ENCODE data around the gene PARVA.
"Not testable (repeated sequence)": the region's sequence is repeated elsewhere in the genome, so short reads cannot be mapped to it uniquely, and the experiment has no call there.

PARVA gene

GRCh38 chr11:12497431-12497830 is 120.1 kb downstream of the PARVA start:
- no peak for DNase-seq (ENCODE audit: low read depth)

- no peak for DNase-seq (ENCODE audit: low read depth)
Observed at GRCh38 chr11:12499071-12499470, 121.7 kb downstream of the PARVA start.

DNA sequence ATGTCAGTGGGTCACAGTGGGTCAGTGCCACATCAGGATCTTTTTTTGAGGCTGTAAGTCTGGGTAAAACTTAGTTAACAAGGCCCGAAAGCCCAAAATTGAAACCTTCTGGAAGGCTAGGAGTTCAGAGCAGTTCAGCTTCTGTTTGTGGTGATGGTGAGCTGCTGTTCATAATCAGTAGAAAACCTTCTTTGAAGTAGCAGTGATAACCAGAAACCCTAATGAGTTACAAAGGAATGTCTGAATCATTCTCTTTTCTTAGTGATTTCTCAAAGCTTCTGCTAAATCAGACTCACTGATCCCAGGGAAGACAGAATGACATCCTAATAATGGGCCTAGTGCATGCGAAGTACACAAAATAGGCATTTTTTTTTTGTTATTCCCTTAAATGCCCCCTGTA is 124.7 kb downstream of the PARVA start:
- DNase-seq (ENCODE audit: low read depth): peak; percentile 30

GRCh38 chr11:12503039-12503484 is 125.7 kb downstream of the PARVA start:
- DNase-seq (ENCODE audit: low read depth): no peak

DNA sequence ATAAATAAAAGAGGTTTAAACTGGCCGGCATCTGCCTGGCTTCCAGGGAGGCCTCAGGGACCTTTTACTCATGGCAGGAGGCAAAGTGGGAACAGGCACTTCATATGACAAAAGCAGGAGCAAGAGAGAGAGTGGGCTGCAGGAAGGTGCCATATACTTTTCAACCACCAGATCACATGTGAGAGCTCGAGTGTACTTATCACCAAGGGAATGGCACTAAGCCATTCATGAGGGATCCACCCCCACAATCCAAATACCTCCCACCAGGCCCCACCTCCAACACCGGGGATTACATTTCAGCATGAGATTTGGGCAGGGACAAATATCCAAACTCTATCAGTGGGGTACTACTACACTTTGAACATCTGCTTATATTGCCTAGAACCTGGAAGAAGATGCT is 126.5 kb downstream of the PARVA start:
- no peak for DNase-seq (ENCODE audit: low read depth)

GRCh38 chr11:12505183-12505582 is 127.8 kb downstream of the PARVA start:
- no peak for DNase-seq (ENCODE audit: low read depth)

DNA sequence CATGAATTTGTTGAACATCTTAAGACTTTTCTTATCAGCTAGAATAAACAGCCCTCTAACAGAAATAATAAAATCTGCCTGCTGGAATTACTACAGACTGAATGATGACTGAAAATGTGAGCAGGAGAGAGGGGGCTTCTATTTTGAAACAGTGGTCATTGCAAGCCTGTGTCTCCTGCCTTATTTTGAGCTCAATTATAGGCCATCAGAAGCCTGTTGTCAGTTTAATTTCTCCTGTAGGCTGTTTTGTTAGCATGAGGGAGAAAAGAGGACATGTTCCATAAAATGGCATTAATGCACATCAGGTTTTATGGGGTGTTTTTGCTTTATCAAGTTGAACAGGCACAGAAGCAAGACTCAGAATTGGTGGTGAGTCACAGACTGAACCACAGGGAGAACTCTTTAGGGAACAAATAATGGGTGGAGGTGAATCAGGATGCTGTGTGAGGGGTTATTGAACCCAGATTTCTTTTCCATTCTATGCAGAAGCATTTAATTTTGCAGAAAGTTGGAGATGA is 129.1 kb downstream of the PARVA start:
- peak; percentile 31 for DNase-seq (ENCODE audit: low read depth)

DNA sequence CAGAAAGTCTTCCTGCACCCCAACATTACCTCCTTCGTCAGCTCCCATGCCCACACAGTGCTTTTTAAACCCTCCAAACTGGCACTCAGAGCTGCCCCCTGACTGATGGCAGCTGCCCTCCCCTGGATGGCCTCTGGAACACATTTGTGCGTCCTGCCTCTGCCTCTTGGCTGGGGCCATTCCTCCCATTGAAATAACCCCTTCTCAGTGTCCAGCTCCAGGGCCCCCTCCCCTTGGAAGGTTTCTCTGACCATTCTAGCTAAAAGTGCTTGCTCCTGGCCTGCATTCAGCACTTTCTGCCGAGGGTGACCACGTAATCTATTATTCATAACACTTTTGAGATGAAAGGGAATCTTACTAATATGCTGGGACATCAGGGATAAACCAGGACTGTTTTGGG is 130.0 kb downstream of the PARVA start:
- DNase-seq (ENCODE audit: low read depth): no peak

GRCh38 chr11:12508151-12508751 is 130.9 kb downstream of the PARVA start:
- no peak for DNase-seq (ENCODE audit: low read depth)

- no peak for DNase-seq (ENCODE audit: low read depth)
Observed at GRCh38 chr11:12509371-12509770, 132.0 kb downstream of the PARVA start.

DNA sequence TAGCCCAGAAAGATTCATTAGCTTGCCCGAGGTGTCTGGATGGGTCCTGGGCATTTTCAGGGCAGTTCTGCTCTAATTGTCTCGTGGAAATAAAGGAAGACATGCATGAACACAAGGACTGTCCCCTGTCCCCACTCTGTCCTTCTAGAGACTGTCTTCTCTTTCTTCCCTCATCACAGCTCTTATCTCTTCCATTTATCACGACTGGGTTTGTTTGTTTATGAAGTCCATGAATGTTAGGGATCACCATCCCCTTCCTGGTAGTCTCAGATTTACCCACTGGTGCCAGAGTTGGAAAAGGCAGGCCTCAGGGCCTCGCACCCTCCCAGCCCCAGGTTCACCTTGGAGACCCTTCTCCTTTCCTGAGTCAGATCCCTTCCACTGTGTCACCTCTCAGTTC is 134.8 kb downstream of the PARVA start:
- no peak for DNase-seq (ENCODE audit: low read depth)

GRCh38 chr11:12512826-12513395 is 135.5 kb downstream of the PARVA start:
- no peak for DNase-seq (ENCODE audit: low read depth)

- DNase-seq (ENCODE audit: low read depth): no peak
Observed at GRCh38 chr11:12516387-12517105, 139.2 kb downstream of the PARVA start.

DNA sequence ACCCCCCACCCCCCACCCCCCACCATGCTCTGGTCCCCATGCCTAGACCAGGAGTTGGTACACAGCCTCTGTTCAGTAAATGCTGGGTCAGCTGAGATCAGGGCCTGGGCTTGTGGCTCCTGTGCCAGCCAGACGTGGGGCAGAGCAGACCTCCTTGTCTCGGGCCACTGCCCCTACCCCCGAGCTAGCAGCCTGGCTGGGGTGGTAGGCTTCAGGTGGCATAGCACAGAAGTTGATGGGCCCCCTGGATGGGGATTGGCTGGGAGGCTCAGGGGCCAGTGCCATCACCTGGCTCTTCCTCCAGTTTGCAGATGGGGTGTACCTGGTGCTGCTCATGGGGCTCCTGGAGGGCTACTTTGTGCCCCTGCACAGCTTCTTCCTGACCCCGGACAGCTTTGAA is 139.9 kb downstream of the PARVA start:
- DNase-seq (ENCODE audit: low read depth): no peak

- no peak for DNase-seq (ENCODE audit: low read depth)
Observed at GRCh38 chr11:12517741-12518140, 140.4 kb downstream of the PARVA start.

DNA sequence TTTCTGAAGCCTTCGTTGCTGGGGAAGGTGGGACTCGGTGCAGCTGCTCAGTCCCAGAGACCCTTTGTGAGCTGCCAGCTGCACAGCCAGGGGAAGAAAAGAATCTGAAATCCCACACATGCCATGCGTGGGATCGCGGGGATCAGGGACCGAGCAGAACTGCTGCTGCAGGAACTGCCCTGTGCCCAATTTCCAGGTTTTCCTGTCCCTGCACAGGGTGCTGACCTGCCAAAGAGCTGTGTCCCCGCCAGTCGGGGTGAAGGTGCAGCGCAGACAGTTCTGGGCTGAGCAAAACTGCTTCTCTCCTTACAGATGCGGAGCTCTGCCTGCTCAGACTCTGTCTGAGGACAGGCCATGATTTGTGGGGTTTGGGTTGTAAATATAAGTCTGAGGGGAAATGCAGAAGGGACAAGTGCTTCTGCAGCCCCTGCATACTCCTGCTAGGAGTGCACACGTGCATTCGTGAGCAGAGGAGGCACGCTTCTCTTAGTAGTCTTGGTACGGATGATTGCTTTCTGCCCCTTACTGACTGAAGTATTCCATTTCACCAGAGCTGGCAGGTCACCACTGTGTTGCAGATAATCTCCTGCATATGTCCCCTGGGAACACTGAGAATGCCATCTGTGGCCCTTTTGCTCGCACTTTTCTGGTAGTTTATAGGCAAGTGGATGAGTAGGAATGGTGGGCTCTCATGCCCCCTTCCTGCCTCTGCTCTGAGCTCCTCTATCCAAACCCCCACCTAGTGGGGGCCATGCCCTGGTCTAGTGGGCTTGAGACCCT is 141.4 kb downstream of the PARVA start:
- DNase-seq (ENCODE audit: low read depth): no peak

DNA sequence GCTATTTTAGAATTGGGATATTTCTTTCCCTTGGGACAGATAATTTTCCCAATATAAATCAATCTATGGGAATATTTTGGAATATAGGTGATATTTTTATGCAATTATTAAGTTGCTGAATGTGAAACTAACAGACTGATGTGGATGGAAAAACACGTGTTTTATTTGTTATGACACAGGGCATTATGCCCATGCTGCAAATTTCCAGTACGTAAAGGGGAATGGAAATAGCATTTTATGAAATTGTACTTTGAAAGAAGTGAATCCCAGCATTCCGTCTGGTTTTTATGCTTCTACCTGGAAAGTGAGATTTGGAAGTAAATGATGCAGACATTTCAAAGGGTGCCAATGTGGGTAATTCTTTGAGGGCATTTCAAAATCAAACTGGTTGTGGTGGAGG is 142.7 kb downstream of the PARVA start:
- no peak for DNase-seq (ENCODE audit: low read depth)

GRCh38 chr11:12520576-12520975 is 143.2 kb downstream of the PARVA start:
- DNase-seq (ENCODE audit: low read depth): not testable (repeated sequence)

DNA sequence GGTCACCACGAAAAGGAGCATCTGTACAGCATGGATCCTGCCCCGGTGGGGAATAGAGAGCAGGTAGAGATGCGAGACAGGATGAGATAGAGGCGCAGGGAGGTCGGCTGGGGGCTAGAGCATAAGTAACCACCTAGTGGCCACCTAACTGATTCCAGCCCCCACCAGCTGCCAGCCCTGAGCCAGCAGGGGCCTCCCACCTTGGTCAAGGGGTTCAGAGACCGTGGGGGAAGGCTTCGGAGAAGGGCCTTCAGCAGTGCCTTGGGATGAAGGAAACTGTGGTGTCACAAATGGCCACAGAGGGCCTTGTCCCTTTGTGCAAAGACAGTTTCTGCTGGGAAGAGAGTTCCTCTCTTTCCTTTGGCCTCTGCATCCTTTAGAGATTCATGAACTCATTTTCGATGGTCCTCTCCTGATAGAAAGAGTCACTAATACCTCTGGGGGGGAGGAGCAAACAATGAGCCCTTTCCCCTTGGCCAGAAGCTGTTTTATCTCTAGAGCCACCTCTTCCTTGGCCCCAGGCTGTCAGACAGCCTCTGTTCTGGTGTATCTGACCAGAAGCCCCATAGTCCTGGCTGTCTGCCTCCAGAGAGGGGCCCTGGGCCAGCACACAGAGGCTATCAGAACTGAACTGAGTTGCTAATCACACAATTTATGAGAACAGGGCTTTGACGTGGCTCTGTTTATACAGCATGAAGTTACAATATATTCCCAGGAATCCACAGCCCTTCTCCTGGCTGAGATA is 146.0 kb downstream of the PARVA start:
- no peak for DNase-seq (ENCODE audit: low read depth)

- no peak for DNase-seq (ENCODE audit: low read depth)
Observed at GRCh38 chr11:12524865-12525264, 147.5 kb downstream of the PARVA start.

GRCh38 chr11:12525466-12526055 is 148.2 kb downstream of the PARVA start:
- DNase-seq (ENCODE audit: low read depth): no peak

Data from ELR (cell line).